Measurements from ENCODE around the gene MAP3K9. TPM values are rescaled to one million over a fixed set of nuclear protein-coding genes. Genes with fewer than 3 reads are reported as not detected.

The MAP3K9 gene
- total and polyA plus RNA-seq, 10 of the 15 experiments (the other 5 are each of a cell fraction or from before 2014, with no cell fraction given) = 0.48 to 7.9 (median 2.9) TPM

- peak; percentile 94 for TF ChIP-seq ZNF384 (IDR thresholded peaks at IDR 0.05; ENCODE audit: borderline replicate concordance, low read depth, low read length)
- no peak for TF ChIP-seq ZNF24 (IDR thresholded peaks at IDR 0.05)
- TF ChIP-seq EED (IDR thresholded peaks at IDR 0.05; ENCODE audit: low read depth) = peak; percentile 52; the same call in 1 of the 2 replicates
- TF ChIP-seq, protein P1, sequence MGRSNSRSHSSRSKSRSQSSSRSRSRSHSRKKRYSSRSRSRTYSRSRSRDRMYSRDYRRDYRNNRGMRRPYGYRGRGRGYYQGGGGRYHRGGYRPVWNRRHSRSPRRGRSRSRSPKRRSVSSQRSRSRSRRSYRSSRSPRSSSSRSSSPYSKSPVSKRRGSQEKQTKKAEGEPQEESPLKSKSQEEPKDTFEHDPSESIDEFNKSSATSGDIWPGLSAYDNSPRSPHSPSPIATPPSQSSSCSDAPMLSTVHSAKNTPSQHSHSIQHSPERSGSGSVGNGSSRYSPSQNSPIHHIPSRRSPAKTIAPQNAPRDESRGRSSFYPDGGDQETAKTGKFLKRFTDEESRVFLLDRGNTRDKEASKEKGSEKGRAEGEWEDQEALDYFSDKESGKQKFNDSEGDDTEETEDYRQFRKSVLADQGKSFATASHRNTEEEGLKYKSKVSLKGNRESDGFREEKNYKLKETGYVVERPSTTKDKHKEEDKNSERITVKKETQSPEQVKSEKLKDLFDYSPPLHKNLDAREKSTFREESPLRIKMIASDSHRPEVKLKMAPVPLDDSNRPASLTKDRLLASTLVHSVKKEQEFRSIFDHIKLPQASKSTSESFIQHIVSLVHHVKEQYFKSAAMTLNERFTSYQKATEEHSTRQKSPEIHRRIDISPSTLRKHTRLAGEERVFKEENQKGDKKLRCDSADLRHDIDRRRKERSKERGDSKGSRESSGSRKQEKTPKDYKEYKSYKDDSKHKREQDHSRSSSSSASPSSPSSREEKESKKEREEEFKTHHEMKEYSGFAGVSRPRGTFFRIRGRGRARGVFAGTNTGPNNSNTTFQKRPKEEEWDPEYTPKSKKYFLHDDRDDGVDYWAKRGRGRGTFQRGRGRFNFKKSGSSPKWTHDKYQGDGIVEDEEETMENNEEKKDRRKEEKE (IDR thresholded peaks at IDR 0.05) = no peak
- no peak for TF ChIP-seq CBX5 (IDR thresholded peaks at IDR 0.05; ENCODE audit: low read depth)
- peak; percentile 42; the same call in 1 of the 2 replicates for TF ChIP-seq IKZF1 (conservative IDR thresholded peaks at IDR 0.05)
- peak; percentile 86 for TF ChIP-seq SMC3 (IDR thresholded peaks at IDR 0.05; ENCODE audit: borderline replicate concordance, low read length)
- no peak for TF ChIP-seq MYC (IDR thresholded peaks at IDR 0.05; ENCODE audit: insufficient read depth, insufficient read length, insufficient replicate concordance, low read length, severe bottlenecking)
- TF ChIP-seq, protein P2, sequence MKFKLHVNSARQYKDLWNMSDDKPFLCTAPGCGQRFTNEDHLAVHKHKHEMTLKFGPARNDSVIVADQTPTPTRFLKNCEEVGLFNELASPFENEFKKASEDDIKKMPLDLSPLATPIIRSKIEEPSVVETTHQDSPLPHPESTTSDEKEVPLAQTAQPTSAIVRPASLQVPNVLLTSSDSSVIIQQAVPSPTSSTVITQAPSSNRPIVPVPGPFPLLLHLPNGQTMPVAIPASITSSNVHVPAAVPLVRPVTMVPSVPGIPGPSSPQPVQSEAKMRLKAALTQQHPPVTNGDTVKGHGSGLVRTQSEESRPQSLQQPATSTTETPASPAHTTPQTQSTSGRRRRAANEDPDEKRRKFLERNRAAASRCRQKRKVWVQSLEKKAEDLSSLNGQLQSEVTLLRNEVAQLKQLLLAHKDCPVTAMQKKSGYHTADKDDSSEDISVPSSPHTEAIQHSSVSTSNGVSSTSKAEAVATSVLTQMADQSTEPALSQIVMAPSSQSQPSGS (IDR thresholded peaks at IDR 0.05; ENCODE audit: low read length) = peak; percentile 64; the same call in 1 of the 2 replicates
- TF ChIP-seq, protein P3, sequence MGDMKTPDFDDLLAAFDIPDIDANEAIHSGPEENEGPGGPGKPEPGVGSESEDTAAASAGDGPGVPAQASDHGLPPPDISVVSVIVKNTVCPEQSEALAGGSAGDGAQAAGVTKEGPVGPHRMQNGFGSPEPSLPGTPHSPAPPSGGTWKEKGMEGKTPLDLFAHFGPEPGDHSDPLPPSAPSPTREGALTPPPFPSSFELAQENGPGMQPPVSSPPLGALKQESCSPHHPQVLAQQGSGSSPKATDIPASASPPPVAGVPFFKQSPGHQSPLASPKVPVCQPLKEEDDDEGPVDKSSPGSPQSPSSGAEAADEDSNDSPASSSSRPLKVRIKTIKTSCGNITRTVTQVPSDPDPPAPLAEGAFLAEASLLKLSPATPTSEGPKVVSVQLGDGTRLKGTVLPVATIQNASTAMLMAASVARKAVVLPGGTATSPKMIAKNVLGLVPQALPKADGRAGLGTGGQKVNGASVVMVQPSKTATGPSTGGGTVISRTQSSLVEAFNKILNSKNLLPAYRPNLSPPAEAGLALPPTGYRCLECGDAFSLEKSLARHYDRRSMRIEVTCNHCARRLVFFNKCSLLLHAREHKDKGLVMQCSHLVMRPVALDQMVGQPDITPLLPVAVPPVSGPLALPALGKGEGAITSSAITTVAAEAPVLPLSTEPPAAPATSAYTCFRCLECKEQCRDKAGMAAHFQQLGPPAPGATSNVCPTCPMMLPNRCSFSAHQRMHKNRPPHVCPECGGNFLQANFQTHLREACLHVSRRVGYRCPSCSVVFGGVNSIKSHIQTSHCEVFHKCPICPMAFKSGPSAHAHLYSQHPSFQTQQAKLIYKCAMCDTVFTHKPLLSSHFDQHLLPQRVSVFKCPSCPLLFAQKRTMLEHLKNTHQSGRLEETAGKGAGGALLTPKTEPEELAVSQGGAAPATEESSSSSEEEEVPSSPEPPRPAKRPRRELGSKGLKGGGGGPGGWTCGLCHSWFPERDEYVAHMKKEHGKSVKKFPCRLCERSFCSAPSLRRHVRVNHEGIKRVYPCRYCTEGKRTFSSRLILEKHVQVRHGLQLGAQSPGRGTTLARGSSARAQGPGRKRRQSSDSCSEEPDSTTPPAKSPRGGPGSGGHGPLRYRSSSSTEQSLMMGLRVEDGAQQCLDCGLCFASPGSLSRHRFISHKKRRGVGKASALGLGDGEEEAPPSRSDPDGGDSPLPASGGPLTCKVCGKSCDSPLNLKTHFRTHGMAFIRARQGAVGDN (IDR thresholded peaks at IDR 0.05) = no peak
- no peak for TF ChIP-seq MXI1 (IDR thresholded peaks at IDR 0.05; ENCODE audit: low read depth, low read length)
- 0 out of 2 replicates have a peak, but pooled peaks have one; percentile 50 for TF ChIP-seq NBN (IDR thresholded peaks at IDR 0.05)
- TF ChIP-seq MEF2B (IDR thresholded peaks at IDR 0.05; ENCODE audit: partially characterized antibody, poor library complexity, severe bottlenecking) = peak; percentile 32
- TF ChIP-seq RB1 (IDR thresholded peaks at IDR 0.05; ENCODE audit: borderline replicate concordance) = no peak
- peak; percentile 80; the same call in 1 of the 2 replicates for TF ChIP-seq YBX1 (IDR thresholded peaks at IDR 0.05)
- TF ChIP-seq RAD21 (IDR thresholded peaks at IDR 0.05; ENCODE audit: insufficient read depth, low read depth, low read length) = peak; percentile 72
- TF ChIP-seq NKRF (conservative IDR thresholded peaks at IDR 0.05) = no peak
- TF ChIP-seq RELB (IDR thresholded peaks at IDR 0.05; ENCODE audit: low read depth) = 0 out of 2 replicates have a peak, but pooled peaks have one; percentile 35
These were observed 95.2 kb downstream of the MAP3K9 start (continued) for GRCh38 chr14:70714055-70714550.
